GM23338 (cell line): Measurements from ENCODE around the gene ZPBP2.

ENCODE experiments used
- CTCF ChIP-seq, 2 experiments: fragments of 200-600 bp in 1 of 2; sonication (generic) in 1 of 2; conservative IDR thresholded peaks; 2 replicates each; pipeline versions ENCODE4 v1.5.1 to v1.6.1; 2016 to 2017; ENCODE audit warnings: antibody characterized with exemption in 2 of 2, low read depth in 2 of 2, mild to moderate bottlenecking in 2 of 2, moderate library complexity in 1 of 2
- EZH2 ChIP-seq: fragments of 200-600 bp; sonication (generic); IDR thresholded peaks from one replicate; pipeline ENCODE4 v1.8.0; 2017; ENCODE audit warnings: antibody characterized with exemption, mild to moderate bottlenecking, low read depth; ENCODE audit not compliant: unreplicated experiment
- JUNB ChIP-seq: IDR thresholded peaks from one replicate; pipeline ENCODE4 v1.6.1; 2016; ENCODE audit warnings: antibody characterized with exemption; ENCODE audit not compliant: unreplicated experiment
- POLR2AphosphoS5 ChIP-seq: IDR thresholded peaks from 2 replicates; pipeline ENCODE4 v1.6.1; 2016; ENCODE audit warnings: antibody characterized with exemption, low read depth
- REST ChIP-seq: IDR thresholded peaks from one replicate; pipeline ENCODE4 v1.6.1; 2018; ENCODE audit warnings: antibody characterized with exemption; ENCODE audit not compliant: unreplicated experiment
- ZNF114 ChIP-seq: fragments of 250-450 bp; sonication (Bioruptor Pico); IDR thresholded peaks from 2 replicates; pipeline ENCODE4 v1.5.0; 2020; ENCODE audit warnings: mild to moderate bottlenecking, moderate library complexity
- ZNF331 ChIP-seq: fragments of 250-450 bp; sonication (Bioruptor Pico); IDR thresholded peaks from 2 replicates; pipeline ENCODE4 v1.5.0; 2020; ENCODE audit warnings: low read depth, mild to moderate bottlenecking, moderate library complexity
- ZNF462 ChIP-seq: fragments of 250-450 bp; sonication (Bioruptor Pico); IDR thresholded peaks from 2 replicates; pipeline ENCODE4 v1.5.0; 2020; ENCODE audit warnings: mild to moderate bottlenecking, moderate library complexity

- TF ChIP-seq EZH2, result no peak
- no peak for TF ChIP-seq CTCF (conservative IDR thresholded peaks at IDR 0.05; ENCODE audit: low read depth in 2 of 2)
- no peak for TF ChIP-seq REST
- no peak for TF ChIP-seq ZNF331 (CRISPR knock-in tag)
- TF ChIP-seq JUNB, result no peak
- TF ChIP-seq POLR2AphosphoS5, result no peak
- no peak for TF ChIP-seq ZNF114 (CRISPR knock-in tag)
- TF ChIP-seq ZNF462 (CRISPR knock-in tag), result no peak
Observed at GRCh38 chr17:39925282-39926134, 57.5 kb downstream of the ZPBP2 start.
